Measurements from ENCODE around the gene PRKAR2A. TPM values are rescaled to one million over a fixed set of nuclear protein-coding genes. Genes with fewer than 3 reads are reported as not detected.

Gene PRKAR2A
- total and polyA plus RNA-seq, 2 experiments from 2014 or later = 13.5 to 30.2 TPM

DNA sequence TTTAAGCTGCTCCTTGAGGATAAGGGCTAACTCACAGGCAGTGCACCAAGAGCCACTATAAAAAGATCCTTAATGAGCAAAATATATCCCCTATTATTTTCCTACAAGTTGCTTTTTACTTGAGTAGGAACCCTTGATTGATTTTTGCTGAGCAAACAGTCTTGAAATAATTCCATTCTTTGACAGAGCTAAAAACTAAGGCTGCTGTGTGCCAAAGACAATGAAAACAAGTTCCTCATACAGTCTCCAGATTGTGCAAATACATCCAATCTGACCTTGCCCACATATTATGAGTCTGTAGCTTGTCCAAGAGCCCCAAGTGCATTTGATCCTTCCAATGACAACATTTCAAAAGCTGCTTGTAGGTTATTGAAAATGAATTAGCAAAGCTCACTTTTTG, 15.0 kb downstream of the PRKAR2A start:
- no peaks in the 10 kb centered on the region; the same call in 1 of the 2 replicates for H3K79me2 ChIP-seq (replicated peaks; ENCODE audit: insufficient read depth)
- H3K4me2 ChIP-seq = no peak overlapping the region
- ATAC-seq = no peak
- no peaks in the 10 kb centered on the region for H3K36me3 Mint-ChIP-seq (ENCODE audit: low read depth)
- no peak overlapping the region for H3K4me3 ChIP-seq
- no peak overlapping the region for H3K27ac Mint-ChIP-seq
- no peak for TF ChIP-seq JUNB (IDR thresholded peaks at IDR 0.05; ENCODE audit: unreplicated experiment)
- no peak for TF ChIP-seq CREB1 (CRISPR knock-in tag; IDR thresholded peaks at IDR 0.05; ENCODE audit: low read depth)
- TF ChIP-seq STAT1 (IDR thresholded peaks at IDR 0.05; ENCODE audit: unreplicated experiment) = no peak
- TF ChIP-seq ZNF114 (CRISPR knock-in tag; IDR thresholded peaks at IDR 0.05) = no peak
- TF ChIP-seq, protein P1, sequence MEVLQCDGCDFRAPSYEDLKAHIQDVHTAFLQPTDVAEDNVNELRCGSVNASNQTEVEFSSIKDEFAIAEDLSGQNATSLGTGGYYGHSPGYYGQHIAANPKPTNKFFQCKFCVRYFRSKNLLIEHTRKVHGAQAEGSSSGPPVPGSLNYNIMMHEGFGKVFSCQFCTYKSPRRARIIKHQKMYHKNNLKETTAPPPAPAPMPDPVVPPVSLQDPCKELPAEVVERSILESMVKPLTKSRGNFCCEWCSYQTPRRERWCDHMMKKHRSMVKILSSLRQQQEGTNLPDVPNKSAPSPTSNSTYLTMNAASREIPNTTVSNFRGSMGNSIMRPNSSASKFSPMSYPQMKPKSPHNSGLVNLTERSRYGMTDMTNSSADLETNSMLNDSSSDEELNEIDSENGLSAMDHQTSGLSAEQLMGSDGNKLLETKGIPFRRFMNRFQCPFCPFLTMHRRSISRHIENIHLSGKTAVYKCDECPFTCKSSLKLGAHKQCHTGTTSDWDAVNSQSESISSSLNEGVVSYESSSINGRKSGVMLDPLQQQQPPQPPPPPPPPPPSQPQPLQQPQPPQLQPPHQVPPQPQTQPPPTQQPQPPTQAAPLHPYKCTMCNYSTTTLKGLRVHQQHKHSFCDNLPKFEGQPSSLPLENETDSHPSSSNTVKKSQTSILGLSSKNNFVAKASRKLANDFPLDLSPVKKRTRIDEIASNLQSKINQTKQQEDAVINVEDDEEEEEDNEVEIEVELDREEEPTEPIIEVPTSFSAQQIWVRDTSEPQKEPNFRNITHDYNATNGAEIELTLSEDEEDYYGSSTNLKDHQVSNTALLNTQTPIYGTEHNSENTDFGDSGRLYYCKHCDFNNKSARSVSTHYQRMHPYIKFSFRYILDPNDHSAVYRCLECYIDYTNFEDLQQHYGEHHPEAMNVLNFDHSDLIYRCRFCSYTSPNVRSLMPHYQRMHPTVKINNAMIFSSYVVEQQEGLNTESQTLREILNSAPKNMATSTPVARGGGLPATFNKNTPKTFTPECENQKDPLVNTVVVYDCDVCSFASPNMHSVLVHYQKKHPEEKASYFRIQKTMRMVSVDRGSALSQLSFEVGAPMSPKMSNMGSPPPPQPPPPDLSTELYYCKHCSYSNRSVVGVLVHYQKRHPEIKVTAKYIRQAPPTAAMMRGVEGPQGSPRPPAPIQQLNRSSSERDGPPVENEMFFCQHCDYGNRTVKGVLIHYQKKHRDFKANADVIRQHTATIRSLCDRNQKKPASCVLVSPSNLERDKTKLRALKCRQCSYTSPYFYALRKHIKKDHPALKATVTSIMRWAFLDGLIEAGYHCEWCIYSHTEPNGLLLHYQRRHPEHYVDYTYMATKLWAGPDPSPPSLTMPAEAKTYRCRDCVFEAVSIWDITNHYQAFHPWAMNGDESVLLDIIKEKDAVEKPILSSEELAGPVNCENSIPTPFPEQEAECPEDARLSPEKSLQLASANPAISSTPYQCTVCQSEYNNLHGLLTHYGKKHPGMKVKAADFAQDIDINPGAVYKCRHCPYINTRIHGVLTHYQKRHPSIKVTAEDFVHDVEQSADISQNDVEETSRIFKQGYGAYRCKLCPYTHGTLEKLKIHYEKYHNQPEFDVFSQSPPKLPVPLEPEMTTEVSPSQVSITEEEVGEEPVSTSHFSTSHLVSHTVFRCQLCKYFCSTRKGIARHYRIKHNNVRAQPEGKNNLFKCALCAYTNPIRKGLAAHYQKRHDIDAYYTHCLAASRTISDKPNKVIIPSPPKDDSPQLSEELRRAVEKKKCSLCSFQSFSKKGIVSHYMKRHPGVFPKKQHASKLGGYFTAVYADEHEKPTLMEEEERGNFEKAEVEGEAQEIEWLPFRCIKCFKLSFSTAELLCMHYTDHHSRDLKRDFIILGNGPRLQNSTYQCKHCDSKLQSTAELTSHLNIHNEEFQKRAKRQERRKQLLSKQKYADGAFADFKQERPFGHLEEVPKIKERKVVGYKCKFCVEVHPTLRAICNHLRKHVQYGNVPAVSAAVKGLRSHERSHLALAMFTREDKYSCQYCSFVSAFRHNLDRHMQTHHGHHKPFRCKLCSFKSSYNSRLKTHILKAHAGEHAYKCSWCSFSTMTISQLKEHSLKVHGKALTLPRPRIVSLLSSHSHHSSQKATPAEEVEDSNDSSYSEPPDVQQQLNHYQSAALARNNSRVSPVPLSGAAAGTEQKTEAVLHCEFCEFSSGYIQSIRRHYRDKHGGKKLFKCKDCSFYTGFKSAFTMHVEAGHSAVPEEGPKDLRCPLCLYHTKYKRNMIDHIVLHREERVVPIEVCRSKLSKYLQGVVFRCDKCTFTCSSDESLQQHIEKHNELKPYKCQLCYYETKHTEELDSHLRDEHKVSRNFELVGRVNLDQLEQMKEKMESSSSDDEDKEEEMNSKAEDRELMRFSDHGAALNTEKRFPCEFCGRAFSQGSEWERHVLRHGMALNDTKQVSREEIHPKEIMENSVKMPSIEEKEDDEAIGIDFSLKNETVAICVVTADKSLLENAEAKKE (CRISPR knock-in tag; IDR thresholded peaks at IDR 0.05) = no peak
- TF ChIP-seq, protein P2, sequence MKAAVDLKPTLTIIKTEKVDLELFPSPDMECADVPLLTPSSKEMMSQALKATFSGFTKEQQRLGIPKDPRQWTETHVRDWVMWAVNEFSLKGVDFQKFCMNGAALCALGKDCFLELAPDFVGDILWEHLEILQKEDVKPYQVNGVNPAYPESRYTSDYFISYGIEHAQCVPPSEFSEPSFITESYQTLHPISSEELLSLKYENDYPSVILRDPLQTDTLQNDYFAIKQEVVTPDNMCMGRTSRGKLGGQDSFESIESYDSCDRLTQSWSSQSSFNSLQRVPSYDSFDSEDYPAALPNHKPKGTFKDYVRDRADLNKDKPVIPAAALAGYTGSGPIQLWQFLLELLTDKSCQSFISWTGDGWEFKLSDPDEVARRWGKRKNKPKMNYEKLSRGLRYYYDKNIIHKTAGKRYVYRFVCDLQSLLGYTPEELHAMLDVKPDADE (IDR thresholded peaks at IDR 0.05) = no peak
- no peak for TF ChIP-seq EZH2phosphoT487 (IDR thresholded peaks at IDR 0.05; ENCODE audit: unreplicated experiment)
- TF ChIP-seq, protein P3, sequence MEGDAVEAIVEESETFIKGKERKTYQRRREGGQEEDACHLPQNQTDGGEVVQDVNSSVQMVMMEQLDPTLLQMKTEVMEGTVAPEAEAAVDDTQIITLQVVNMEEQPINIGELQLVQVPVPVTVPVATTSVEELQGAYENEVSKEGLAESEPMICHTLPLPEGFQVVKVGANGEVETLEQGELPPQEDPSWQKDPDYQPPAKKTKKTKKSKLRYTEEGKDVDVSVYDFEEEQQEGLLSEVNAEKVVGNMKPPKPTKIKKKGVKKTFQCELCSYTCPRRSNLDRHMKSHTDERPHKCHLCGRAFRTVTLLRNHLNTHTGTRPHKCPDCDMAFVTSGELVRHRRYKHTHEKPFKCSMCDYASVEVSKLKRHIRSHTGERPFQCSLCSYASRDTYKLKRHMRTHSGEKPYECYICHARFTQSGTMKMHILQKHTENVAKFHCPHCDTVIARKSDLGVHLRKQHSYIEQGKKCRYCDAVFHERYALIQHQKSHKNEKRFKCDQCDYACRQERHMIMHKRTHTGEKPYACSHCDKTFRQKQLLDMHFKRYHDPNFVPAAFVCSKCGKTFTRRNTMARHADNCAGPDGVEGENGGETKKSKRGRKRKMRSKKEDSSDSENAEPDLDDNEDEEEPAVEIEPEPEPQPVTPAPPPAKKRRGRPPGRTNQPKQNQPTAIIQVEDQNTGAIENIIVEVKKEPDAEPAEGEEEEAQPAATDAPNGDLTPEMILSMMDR (conservative IDR thresholded peaks at IDR 0.05; ENCODE audit: low read depth in 2 of 2) = no peak
- no peak for TF ChIP-seq NANOG (IDR thresholded peaks at IDR 0.05; ENCODE audit: borderline replicate concordance)
- TF ChIP-seq, protein P4, sequence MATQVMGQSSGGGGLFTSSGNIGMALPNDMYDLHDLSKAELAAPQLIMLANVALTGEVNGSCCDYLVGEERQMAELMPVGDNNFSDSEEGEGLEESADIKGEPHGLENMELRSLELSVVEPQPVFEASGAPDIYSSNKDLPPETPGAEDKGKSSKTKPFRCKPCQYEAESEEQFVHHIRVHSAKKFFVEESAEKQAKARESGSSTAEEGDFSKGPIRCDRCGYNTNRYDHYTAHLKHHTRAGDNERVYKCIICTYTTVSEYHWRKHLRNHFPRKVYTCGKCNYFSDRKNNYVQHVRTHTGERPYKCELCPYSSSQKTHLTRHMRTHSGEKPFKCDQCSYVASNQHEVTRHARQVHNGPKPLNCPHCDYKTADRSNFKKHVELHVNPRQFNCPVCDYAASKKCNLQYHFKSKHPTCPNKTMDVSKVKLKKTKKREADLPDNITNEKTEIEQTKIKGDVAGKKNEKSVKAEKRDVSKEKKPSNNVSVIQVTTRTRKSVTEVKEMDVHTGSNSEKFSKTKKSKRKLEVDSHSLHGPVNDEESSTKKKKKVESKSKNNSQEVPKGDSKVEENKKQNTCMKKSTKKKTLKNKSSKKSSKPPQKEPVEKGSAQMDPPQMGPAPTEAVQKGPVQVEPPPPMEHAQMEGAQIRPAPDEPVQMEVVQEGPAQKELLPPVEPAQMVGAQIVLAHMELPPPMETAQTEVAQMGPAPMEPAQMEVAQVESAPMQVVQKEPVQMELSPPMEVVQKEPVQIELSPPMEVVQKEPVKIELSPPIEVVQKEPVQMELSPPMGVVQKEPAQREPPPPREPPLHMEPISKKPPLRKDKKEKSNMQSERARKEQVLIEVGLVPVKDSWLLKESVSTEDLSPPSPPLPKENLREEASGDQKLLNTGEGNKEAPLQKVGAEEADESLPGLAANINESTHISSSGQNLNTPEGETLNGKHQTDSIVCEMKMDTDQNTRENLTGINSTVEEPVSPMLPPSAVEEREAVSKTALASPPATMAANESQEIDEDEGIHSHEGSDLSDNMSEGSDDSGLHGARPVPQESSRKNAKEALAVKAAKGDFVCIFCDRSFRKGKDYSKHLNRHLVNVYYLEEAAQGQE (IDR thresholded peaks at IDR 0.05; ENCODE audit: unreplicated experiment) = no peak
- no peak for TF ChIP-seq POLR2AphosphoS5 (IDR thresholded peaks at IDR 0.05; ENCODE audit: low read depth)
- no peak for TF ChIP-seq EZH2 (IDR thresholded peaks at IDR 0.05; ENCODE audit: low read depth, unreplicated experiment)
- no peak for TF ChIP-seq ZNF331 (CRISPR knock-in tag; IDR thresholded peaks at IDR 0.05; ENCODE audit: low read depth)
- peaks cover 3% of the 10 kb centered on the region; the same call in 1 of the 2 replicates for H4K20me1 ChIP-seq (replicated peaks; ENCODE audit: insufficient read depth)
- no peaks in the 10 kb centered on the region for H3K36me3 ChIP-seq (ENCODE audit: insufficient read depth)
- H3K27me3 ChIP-seq (ENCODE audit: insufficient read depth) = no peaks in the 10 kb centered on the region
- H3K27ac ChIP-seq (ENCODE audit: low read depth) = no peak overlapping the region
- H3K4me1 Mint-ChIP-seq = 0 out of 3 replicates have a peak, but pooled peaks cover 3% of the 10 kb centered on the region
- H3F3A ChIP-seq (replicated peaks; ENCODE audit: low read depth) = no peaks in the 10 kb centered on the region
- no peaks in the 10 kb centered on the region for H3K4me1 ChIP-seq (ENCODE audit: insufficient read depth)
- no peak overlapping the region for H3K4me3 Mint-ChIP-seq
- H3K27me3 Mint-ChIP-seq (ENCODE audit: insufficient read depth, low read depth, poor library complexity) = no peaks in the 10 kb centered on the region
- no peak for DNase-seq (ENCODE audit: low spot score)
- no peaks in the 10 kb centered on the region for H3K9me2 ChIP-seq (ENCODE audit: insufficient read depth)
- H2AFZ ChIP-seq = no peak overlapping the region
- no peaks in the 10 kb centered on the region for H3K9me3 Mint-ChIP-seq
